Gastroesophageal sphincter (tissue), 4 donors: ENCODE data around the gene BNIP5. TPM values are rescaled to one million over a fixed set of nuclear protein-coding genes. Genes with fewer than 3 reads are reported as not detected.

Experiments used
- ATAC-seq: fragments of 150-250 bp; one replicate; pipeline ENCODE4 v1.9.1; 2016; ENCODE audit warnings: mild to moderate bottlenecking, moderate library complexity
- H3K27ac ChIP-seq, 4 donors: fragments of 200-600 bp; sonication (generic) in 3 of 4; 1 replicate in 3 of 4; 2 replicates in 1 of 4; pipeline ENCODE4 v1.5.1; 2016 to 2019
- H3K27me3 ChIP-seq: fragments of 200-600 bp; sonication (generic); one replicate; pipeline ENCODE4 v1.5.1; 2019
- H3K36me3 ChIP-seq, 2 donors: fragments of 200-600 bp; sonication (generic); one replicate each; pipeline ENCODE4 v1.5.1; 2019; ENCODE audit warnings: control low read depth in 1 of 2
- H3K4me1 ChIP-seq, 3 donors: fragments of 200-600 bp; sonication (generic); 1 replicate in 2 of 3; 2 replicates in 1 of 3; pipeline ENCODE4 v1.5.1; 2016 to 2019; ENCODE audit warnings: control low read depth in 2 of 3
- H3K4me3 ChIP-seq, 2 donors: fragments of 200-600 bp; sonication (generic); one replicate each; pipeline ENCODE4 v1.5.1; 2019; ENCODE audit warnings: mild to moderate bottlenecking in 1 of 2, moderate library complexity in 1 of 2
- H3K9me3 ChIP-seq, 3 donors: fragments of 200-600 bp; sonication (generic); one replicate each; pipeline ENCODE4 v1.5.1; 2017 to 2019; ENCODE audit warnings: control low read depth in 2 of 3
- EP300 ChIP-seq: sonication (generic); formaldehyde crosslinking; IDR thresholded peaks from one replicate; pipeline ENCODE4 v1.6.1; 2017; ENCODE audit warnings: antibody characterized with exemption, mild to moderate bottlenecking
- POLR2A ChIP-seq, 2 donors: fragments of 450-650 bp; IDR thresholded peaks; one replicate each; pipeline ENCODE4 v1.6.1; 2017; ENCODE audit warnings: antibody characterized with exemption in 2 of 2, mild to moderate bottlenecking in 2 of 2, moderate library complexity in 1 of 2
- POLR2AphosphoS5 ChIP-seq: sonication (generic); formaldehyde crosslinking; IDR thresholded peaks from one replicate; pipeline ENCODE4 v1.6.1; 2017; ENCODE audit warnings: antibody characterized with exemption
- WGBS, 2 donors: methylation state at CpG; one replicate each; pipeline ENCODE4 v1.1.5; 2018; ENCODE audit warnings: low coverage in 1 of 2; 5-methylcytosine and 5-hydroxymethylcytosine counted together
- total RNA-seq, 4 donors: library from RNA; depleted of rRNA; stranded (reverse); fragments of >200 nt; gene quantifications; one replicate each; pipeline ENCODE4 v1.1.0, GENCODE V29; 2016
- TF ChIP-seq, protein P1 (sequence below), 4 experiments: fragments of 200-600 bp in 2 of 4; fragments of 450-650 bp in 2 of 4; sonication (generic) in 1 of 4; IDR thresholded peaks; one replicate each; pipeline ENCODE4 v1.5.1; 2017 to 2019; ENCODE audit warnings: antibody characterized with exemption in 4 of 4, mild to moderate bottlenecking in 2 of 4, moderate library complexity in 2 of 4

Gene BNIP5
- total RNA-seq, 4 donors from 2014 or later: not detected

DNA sequence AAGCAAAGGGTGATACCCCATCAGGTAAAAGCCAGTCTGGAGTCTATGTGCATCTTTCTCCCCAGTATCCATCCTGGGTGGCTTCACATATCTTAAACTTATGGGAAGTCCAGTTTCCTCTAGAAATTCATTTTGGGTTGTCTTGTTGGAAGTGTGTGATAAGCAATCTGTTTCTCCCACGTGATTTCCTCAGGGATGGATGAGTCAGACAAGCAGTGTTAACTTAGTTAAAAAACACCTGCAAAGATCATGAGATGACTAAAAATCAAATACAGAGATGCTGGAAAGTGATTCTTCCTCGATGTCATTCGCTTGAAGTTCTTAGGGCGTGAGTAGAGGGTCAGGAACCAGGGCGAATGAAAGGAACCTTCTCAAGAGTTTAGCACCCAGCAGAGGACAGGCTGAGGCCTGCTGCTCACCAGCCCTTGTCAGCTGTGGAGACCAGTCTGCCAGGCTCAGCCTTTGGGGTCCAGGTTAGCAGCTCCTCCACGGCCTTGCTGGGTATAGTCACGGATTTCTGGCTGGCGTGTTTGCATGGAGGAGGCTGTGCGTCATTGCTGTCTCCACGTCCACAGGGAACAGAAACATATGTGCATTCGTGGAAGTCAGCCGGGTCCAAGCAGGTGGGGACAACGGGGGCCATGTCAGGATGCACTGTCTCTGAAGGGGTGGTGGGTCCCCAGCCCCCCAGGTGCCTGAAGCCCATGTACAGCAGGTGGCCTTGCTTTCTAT is 69.6 kb downstream of the BNIP5 start:
- Histone ChIP-seq H3K27ac (no peak overlapping the region), H3K9me3 (peaks cover 0 to 14% (median 0%) of the 10 kb centered on the region in 3 donors), H3K36me3 (no peaks in the 10 kb centered on the region), H3K4me1 (peaks cover 0 to 8% (median 0%) of the 10 kb centered on the region in 3 donors), H3K27me3 (peaks cover 30% of the 10 kb centered on the region), H3K4me3 (no peak overlapping the region)
- ATAC-seq: no peak
- WGBS, 2 donors: 79 to 82% methylated on average over 4 to 5 of the region's 13 CpGs
- TF ChIP-seq EP300 (no peak), POLR2AphosphoS5 (no peak), POLR2A (IDR thresholded peaks at IDR 0.05) (no peak)
- TF ChIP-seq, protein P1, sequence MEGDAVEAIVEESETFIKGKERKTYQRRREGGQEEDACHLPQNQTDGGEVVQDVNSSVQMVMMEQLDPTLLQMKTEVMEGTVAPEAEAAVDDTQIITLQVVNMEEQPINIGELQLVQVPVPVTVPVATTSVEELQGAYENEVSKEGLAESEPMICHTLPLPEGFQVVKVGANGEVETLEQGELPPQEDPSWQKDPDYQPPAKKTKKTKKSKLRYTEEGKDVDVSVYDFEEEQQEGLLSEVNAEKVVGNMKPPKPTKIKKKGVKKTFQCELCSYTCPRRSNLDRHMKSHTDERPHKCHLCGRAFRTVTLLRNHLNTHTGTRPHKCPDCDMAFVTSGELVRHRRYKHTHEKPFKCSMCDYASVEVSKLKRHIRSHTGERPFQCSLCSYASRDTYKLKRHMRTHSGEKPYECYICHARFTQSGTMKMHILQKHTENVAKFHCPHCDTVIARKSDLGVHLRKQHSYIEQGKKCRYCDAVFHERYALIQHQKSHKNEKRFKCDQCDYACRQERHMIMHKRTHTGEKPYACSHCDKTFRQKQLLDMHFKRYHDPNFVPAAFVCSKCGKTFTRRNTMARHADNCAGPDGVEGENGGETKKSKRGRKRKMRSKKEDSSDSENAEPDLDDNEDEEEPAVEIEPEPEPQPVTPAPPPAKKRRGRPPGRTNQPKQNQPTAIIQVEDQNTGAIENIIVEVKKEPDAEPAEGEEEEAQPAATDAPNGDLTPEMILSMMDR (IDR thresholded peaks at IDR 0.05): no peak

Other genes with a start within 250 kb of the BNIP5 start
- 1 to 10 TPM; 1.4 to 8.4 (median 3.1) TPM for gene MAPK13, start 206.4 kb downstream of the BNIP5 start, total RNA-seq
- gene BRPF3, start 140.1 kb downstream of the BNIP5 start, total RNA-seq: 10 to 100 TPM; 19.0 to 36.7 (median 20.4) TPM
- not detected for gene PNPLA1, start 66.8 kb downstream of the BNIP5 start, total RNA-seq
- 1 to 10 TPM in 2 of 4 donors, not detected in 2; 1.3 to 1.5 TPM for gene ETV7, start 50.8 kb upstream of the BNIP5 start, total RNA-seq
- gene PXT1, start 106.0 kb upstream of the BNIP5 start, total RNA-seq: 1 to 10 TPM in 1 of 4 donors, not detected in 3; 2.0 TPM
- 10 to 100 TPM; 60.2 to 92.9 (median 67.6) TPM for gene KCTD20, start 106.1 kb upstream of the BNIP5 start, total RNA-seq
- 10 to 100 TPM; 20.5 to 51.0 (median 40.6) TPM for gene STK38, start 210.6 kb upstream of the BNIP5 start, total RNA-seq